ENCODE results near the gene FABP3. TPM values are rescaled to one million over a fixed set of nuclear protein-coding genes. Genes with fewer than 3 reads are reported as not detected.

FABP3 gene
- total and polyA plus RNA-seq, 2 of the 13 experiments (the other 11 are each of a cell fraction or from before 2014, with no cell fraction given): 0.21 to 0.24 TPM

- TF ChIP-seq ZNF337 (CRISPR knock-in tag; IDR thresholded peaks at IDR 0.05; ENCODE audit: borderline replicate concordance, low read depth) (no peak), ZNF878 (CRISPR knock-in tag; IDR thresholded peaks at IDR 0.05) (no peak)
Measured at GRCh38 chr1:31345635-31346034, 27.2 kb downstream of the FABP3 start (continued).

- Histone ChIP-seq H3K36me3 (replicated peaks in 1 of 2; ENCODE audit: control insufficient read depth in 1 of 2, insufficient read depth in 2 of 2, low read length in 2 of 2) (peaks cover 1 to 41% of the 10 kb centered on the region in 2 experiments; a peak in 4 of 5 replicates), H4K20me1 (ENCODE audit: insufficient read depth, low read length) (no peaks in the 10 kb centered on the region), H3K27me3 (ENCODE audit: control insufficient read depth in 1 of 2, insufficient read depth in 2 of 2, low read length in 2 of 2) (no peaks in the 10 kb centered on the region), H3K4me1 (ENCODE audit: insufficient read depth, low read length) (no peaks in the 10 kb centered on the region), H3K4me2 (ENCODE audit: low read depth, low read length) (no peak overlapping the region), H3K4me3 (replicated peaks in 1 of 3; ENCODE audit: insufficient read depth in 1 of 3, low read depth in 2 of 3, low read length in 3 of 3) (no peak overlapping the region), H2AFZ (ENCODE audit: low read length) (no peak overlapping the region), H3K9me3 (ENCODE audit: low read length) (no peaks in the 10 kb centered on the region), H3K79me2 (ENCODE audit: insufficient read depth, low read length) (no peaks in the 10 kb centered on the region), H3K9ac (ENCODE audit: insufficient read depth, low read depth, low read length) (no peak overlapping the region), H3K27ac (ENCODE audit: extremely low read length, insufficient read depth, low read length) (no peak overlapping the region)
- intact Hi-C loops (cut with micrococcal nuclease; ENCODE audit: unreplicated experiment): no loop called here
- BruUV-seq (replicated peaks): no TSS peak
- CTCF ChIA-PET (ENCODE audit: low intra/inter-chr PET ratio, low total read pairs): no interaction called here
- FAIRE-seq (no peak), DNase-seq (ENCODE audit: low spot score) (no peak), ATAC-seq (no peak)
- 4% methylated on average over 1 of the region's 1 CpG for WGBS (ENCODE audit: low lambda C conversion rate)
- in situ Hi-C loops (cut with HindIII; ENCODE audit: extremely low pct_ligation_motif_present, low pct_unique_long_range_greater_than_20kb): no loop called here
- POLR2A ChIA-PET: no interaction called here
- TF ChIP-seq ELF4 (CRISPR knock-in tag; IDR thresholded peaks at IDR 0.05; ENCODE audit: borderline replicate concordance) (no peak), ZKSCAN8 (CRISPR knock-in tag; IDR thresholded peaks at IDR 0.05; ENCODE audit: borderline replicate concordance) (no peak), ZIK1 (CRISPR knock-in tag; IDR thresholded peaks at IDR 0.05; ENCODE audit: borderline replicate concordance, low read depth) (no peak), ZNF446 (CRISPR knock-in tag; IDR thresholded peaks at IDR 0.05) (no peak), YEATS2 (CRISPR knock-in tag; IDR thresholded peaks at IDR 0.05; ENCODE audit: borderline replicate concordance) (no peak), ATM (IDR thresholded peaks at IDR 0.05; ENCODE audit: borderline replicate concordance) (no peak), ZNF333 (CRISPR knock-in tag; IDR thresholded peaks at IDR 0.05; ENCODE audit: borderline replicate concordance) (no peak), HNRNPK (IDR thresholded peaks at IDR 0.05; ENCODE audit: low read depth, low read length, poor library complexity, severe bottlenecking) (no peak), TAF15 (IDR thresholded peaks at IDR 0.05; ENCODE audit: low read depth, low read length, poor library complexity, severe bottlenecking) (no peak)
- TF ChIP-seq, protein P1, sequence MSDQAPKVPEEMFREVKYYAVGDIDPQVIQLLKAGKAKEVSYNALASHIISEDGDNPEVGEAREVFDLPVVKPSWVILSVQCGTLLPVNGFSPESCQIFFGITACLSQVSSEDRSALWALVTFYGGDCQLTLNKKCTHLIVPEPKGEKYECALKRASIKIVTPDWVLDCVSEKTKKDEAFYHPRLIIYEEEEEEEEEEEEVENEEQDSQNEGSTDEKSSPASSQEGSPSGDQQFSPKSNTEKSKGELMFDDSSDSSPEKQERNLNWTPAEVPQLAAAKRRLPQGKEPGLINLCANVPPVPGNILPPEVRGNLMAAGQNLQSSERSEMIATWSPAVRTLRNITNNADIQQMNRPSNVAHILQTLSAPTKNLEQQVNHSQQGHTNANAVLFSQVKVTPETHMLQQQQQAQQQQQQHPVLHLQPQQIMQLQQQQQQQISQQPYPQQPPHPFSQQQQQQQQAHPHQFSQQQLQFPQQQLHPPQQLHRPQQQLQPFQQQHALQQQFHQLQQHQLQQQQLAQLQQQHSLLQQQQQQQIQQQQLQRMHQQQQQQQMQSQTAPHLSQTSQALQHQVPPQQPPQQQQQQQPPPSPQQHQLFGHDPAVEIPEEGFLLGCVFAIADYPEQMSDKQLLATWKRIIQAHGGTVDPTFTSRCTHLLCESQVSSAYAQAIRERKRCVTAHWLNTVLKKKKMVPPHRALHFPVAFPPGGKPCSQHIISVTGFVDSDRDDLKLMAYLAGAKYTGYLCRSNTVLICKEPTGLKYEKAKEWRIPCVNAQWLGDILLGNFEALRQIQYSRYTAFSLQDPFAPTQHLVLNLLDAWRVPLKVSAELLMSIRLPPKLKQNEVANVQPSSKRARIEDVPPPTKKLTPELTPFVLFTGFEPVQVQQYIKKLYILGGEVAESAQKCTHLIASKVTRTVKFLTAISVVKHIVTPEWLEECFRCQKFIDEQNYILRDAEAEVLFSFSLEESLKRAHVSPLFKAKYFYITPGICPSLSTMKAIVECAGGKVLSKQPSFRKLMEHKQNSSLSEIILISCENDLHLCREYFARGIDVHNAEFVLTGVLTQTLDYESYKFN (CRISPR knock-in tag; conservative IDR thresholded peaks at IDR 0.05): no peak
- TF ChIP-seq, protein P2, sequence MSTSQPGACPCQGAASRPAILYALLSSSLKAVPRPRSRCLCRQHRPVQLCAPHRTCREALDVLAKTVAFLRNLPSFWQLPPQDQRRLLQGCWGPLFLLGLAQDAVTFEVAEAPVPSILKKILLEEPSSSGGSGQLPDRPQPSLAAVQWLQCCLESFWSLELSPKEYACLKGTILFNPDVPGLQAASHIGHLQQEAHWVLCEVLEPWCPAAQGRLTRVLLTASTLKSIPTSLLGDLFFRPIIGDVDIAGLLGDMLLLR (CRISPR knock-in tag; IDR thresholded peaks at IDR 0.05): no peak
- TF ChIP-seq, protein P3, sequence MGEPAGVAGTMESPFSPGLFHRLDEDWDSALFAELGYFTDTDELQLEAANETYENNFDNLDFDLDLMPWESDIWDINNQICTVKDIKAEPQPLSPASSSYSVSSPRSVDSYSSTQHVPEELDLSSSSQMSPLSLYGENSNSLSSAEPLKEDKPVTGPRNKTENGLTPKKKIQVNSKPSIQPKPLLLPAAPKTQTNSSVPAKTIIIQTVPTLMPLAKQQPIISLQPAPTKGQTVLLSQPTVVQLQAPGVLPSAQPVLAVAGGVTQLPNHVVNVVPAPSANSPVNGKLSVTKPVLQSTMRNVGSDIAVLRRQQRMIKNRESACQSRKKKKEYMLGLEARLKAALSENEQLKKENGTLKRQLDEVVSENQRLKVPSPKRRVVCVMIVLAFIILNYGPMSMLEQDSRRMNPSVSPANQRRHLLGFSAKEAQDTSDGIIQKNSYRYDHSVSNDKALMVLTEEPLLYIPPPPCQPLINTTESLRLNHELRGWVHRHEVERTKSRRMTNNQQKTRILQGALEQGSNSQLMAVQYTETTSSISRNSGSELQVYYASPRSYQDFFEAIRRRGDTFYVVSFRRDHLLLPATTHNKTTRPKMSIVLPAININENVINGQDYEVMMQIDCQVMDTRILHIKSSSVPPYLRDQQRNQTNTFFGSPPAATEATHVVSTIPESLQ (CRISPR knock-in tag; conservative IDR thresholded peaks at IDR 0.05): no peak
Measured at GRCh38 chr1:31344503-31344902, 28.4 kb downstream of the FABP3 start.
